NCI-H2227 (cell line): ENCODE measurements around the gene FBLN2.

ENCODE experiments used
- DNase-seq: peaks from one replicate; lab custom pipeline; 2025; ENCODE audit not compliant: unreplicated experiment; lab: John Stamatoyannopoulos, UW

The FBLN2 gene

GRCh38 chr3:13659221-13659969, 110.5 kb downstream of the FBLN2 start:
- no peak for DNase-seq

- DNase-seq, result no peak
Observed at GRCh38 chr3:13660042-13660874, 111.3 kb downstream of the FBLN2 start.

- DNase-seq, result no peak
Observed at GRCh38 chr3:13661121-13661520, 112.2 kb downstream of the FBLN2 start.

- no peak for DNase-seq
Observed at GRCh38 chr3:13662238-13662847, 113.4 kb downstream of the FBLN2 start.

GRCh38 chr3:13663781-13664535, 115.0 kb downstream of the FBLN2 start:
- no peak for DNase-seq

GRCh38 chr3:13665582-13666226, 116.8 kb downstream of the FBLN2 start:
- DNase-seq, result no peak

- no peak for DNase-seq
Observed at GRCh38 chr3:13666227-13666619, 117.3 kb downstream of the FBLN2 start.

- no peak for DNase-seq
Observed at GRCh38 chr3:13666781-13667709, 118.1 kb downstream of the FBLN2 start.

GRCh38 chr3:13668136-13668535, 119.2 kb downstream of the FBLN2 start:
- DNase-seq, result no peak

GRCh38 chr3:13669457-13669856, 120.5 kb downstream of the FBLN2 start:
- DNase-seq, result no peak

GRCh38 chr3:13670292-13670691, 121.4 kb downstream of the FBLN2 start:
- no peak for DNase-seq

GRCh38 chr3:13671482-13672233, 122.7 kb downstream of the FBLN2 start:
- DNase-seq, result no peak

- DNase-seq, result no peak
Observed at GRCh38 chr3:13673207-13673606, 124.3 kb downstream of the FBLN2 start.

GRCh38 chr3:13674538-13675185, 125.7 kb downstream of the FBLN2 start:
- DNase-seq, result no peak

GRCh38 chr3:13676356-13677017, 127.6 kb downstream of the FBLN2 start:
- DNase-seq, result no peak

- no peak for DNase-seq
Observed at GRCh38 chr3:13677272-13677671, 128.3 kb downstream of the FBLN2 start.

- no peak for DNase-seq
Observed at GRCh38 chr3:13681931-13682330, 133.0 kb downstream of the FBLN2 start.
